ENCODE measurements around the gene SECTM1.

SECTM1 gene

DNA sequence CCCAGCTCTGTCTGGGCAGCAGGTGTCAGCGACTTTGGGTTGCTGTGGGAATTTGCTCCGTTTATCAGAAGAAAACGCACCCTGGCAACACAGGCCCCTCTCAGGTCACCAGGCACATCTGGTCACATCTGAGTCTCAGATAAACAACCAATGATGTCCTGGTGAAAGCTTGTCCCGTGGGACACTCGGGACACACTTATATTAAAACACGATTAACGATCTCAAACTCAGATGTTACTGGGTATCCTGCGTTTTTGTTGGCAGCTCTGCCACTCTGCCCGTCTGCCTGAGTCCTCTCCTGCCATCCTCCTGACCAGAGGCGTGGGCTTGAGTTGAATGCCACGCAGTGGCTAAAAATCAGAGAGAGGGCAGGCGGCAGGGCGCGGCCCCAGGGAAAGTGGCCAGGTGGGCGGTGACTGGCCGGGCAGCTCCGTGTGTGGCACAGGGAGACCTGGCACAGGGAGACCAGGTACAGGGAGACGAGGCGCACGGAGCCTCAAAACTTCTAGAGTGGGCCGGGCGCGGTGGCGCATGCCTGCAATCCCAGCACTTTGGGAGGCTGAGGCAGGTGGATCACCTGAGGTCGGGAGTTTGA is 2.1 kb downstream of the SECTM1 start:
- Histone ChIP-seq H3K36me3 (ENCODE audit: low read length) (no peaks in the 10 kb centered on the region), H3K9ac (ENCODE audit: low read length) (no peak overlapping the region), H3F3A (ENCODE audit: insufficient read depth) (no peaks in the 10 kb centered on the region), H4K20me1 (ENCODE audit: low read depth, low read length) (no peaks in the 10 kb centered on the region), H3K4me2 (ENCODE audit: low read depth, low read length, poor library complexity, severe bottlenecking) (no peak overlapping the region), H3K9me2 (replicated peaks; ENCODE audit: insufficient read depth, low read length) (no peaks in the 10 kb centered on the region), H3K27ac (ENCODE audit: low read depth, low read length) (no peak overlapping the region), H3K79me2 (ENCODE audit: insufficient read depth, low read length) (no peaks in the 10 kb centered on the region), H2AFZ (ENCODE audit: low read depth, low read length, severe bottlenecking) (no peak overlapping the region), H3K4me3 (ENCODE audit: insufficient read depth, low read length, poor library complexity, severe bottlenecking) (no peak overlapping the region), H3K9me3 (ENCODE audit: insufficient read depth, low read length) (no peaks in the 10 kb centered on the region), H3K27me3 (ENCODE audit: low read length) (no peaks in the 10 kb centered on the region)
- no peak for TF ChIP-seq EZH2phosphoT487 (conservative IDR thresholded peaks at IDR 0.05; ENCODE audit: low read length)
- TF ChIP-seq, protein P1, sequence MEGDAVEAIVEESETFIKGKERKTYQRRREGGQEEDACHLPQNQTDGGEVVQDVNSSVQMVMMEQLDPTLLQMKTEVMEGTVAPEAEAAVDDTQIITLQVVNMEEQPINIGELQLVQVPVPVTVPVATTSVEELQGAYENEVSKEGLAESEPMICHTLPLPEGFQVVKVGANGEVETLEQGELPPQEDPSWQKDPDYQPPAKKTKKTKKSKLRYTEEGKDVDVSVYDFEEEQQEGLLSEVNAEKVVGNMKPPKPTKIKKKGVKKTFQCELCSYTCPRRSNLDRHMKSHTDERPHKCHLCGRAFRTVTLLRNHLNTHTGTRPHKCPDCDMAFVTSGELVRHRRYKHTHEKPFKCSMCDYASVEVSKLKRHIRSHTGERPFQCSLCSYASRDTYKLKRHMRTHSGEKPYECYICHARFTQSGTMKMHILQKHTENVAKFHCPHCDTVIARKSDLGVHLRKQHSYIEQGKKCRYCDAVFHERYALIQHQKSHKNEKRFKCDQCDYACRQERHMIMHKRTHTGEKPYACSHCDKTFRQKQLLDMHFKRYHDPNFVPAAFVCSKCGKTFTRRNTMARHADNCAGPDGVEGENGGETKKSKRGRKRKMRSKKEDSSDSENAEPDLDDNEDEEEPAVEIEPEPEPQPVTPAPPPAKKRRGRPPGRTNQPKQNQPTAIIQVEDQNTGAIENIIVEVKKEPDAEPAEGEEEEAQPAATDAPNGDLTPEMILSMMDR (IDR thresholded peaks at IDR 0.05; ENCODE audit: insufficient read depth, low read length, poor library complexity, severe bottlenecking) = no peak

DNA sequence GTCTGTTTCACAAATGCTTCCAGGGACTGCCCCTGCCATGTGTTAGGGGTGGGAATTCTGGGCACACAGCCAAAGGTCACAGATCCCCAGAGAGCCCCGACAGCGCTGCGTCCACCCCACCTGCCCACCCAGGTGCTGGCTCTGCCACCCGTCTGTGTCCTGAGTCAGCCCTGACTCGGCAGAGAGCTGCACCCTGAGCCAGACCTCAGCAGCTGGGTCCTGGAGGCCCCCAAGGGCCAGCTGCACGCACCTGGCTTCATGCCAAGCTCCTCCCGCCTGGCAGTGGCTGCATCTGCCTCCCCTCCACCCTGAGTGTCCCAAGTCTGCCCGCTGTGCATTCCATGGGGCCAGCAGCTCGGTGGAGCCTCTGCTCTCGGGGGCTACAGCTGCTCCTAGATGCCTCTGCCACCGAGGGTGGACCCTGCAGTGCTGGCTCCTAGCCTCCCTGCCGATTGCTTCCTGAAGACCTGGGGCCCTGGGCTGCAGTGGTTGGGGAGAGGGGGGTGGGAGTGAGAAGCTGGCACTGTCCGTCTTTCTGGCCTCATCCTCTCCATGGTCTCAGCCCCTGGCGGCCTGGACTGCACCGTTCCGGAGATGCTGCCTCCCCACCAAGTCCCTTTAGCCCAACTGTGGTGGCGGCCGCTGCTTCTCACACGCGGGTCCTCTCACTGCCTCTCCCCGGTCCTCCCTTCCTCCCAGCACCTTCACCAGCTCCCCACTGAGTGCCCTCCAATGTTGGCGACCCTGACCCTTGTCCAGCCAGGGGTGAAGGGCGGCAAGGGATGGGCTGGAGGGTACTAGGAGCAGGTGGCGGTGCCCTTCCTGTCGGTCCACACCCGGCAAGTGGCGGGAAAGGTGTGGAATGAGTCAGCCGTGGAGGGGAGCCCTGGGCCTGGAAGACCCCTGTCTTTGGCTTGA is 3.0 kb downstream of the SECTM1 start:
- no peak for TF ChIP-seq EZH2phosphoT487 (conservative IDR thresholded peaks at IDR 0.05; ENCODE audit: low read length)
- TF ChIP-seq, protein P1 (IDR thresholded peaks at IDR 0.05; ENCODE audit: insufficient read depth, low read length, poor library complexity, severe bottlenecking) = no peak
- Histone ChIP-seq H3F3A (ENCODE audit: insufficient read depth) (no peaks in the 10 kb centered on the region), H3K4me2 (ENCODE audit: low read depth, low read length, poor library complexity, severe bottlenecking) (no peak overlapping the region), H3K9ac (ENCODE audit: low read length) (no peak overlapping the region), H2AFZ (ENCODE audit: low read depth, low read length, severe bottlenecking) (no peak overlapping the region), H3K27ac (ENCODE audit: low read depth, low read length) (no peak overlapping the region), H3K4me3 (ENCODE audit: insufficient read depth, low read length, poor library complexity, severe bottlenecking) (no peak overlapping the region), H3K27me3 (ENCODE audit: low read length) (no peaks in the 10 kb centered on the region), H3K9me2 (replicated peaks; ENCODE audit: insufficient read depth, low read length) (no peaks in the 10 kb centered on the region), H4K20me1 (ENCODE audit: low read depth, low read length) (no peaks in the 10 kb centered on the region), H3K9me3 (ENCODE audit: insufficient read depth, low read length) (no peaks in the 10 kb centered on the region), H3K36me3 (ENCODE audit: low read length) (no peaks in the 10 kb centered on the region), H3K79me2 (ENCODE audit: insufficient read depth, low read length) (no peaks in the 10 kb centered on the region)

DNA sequence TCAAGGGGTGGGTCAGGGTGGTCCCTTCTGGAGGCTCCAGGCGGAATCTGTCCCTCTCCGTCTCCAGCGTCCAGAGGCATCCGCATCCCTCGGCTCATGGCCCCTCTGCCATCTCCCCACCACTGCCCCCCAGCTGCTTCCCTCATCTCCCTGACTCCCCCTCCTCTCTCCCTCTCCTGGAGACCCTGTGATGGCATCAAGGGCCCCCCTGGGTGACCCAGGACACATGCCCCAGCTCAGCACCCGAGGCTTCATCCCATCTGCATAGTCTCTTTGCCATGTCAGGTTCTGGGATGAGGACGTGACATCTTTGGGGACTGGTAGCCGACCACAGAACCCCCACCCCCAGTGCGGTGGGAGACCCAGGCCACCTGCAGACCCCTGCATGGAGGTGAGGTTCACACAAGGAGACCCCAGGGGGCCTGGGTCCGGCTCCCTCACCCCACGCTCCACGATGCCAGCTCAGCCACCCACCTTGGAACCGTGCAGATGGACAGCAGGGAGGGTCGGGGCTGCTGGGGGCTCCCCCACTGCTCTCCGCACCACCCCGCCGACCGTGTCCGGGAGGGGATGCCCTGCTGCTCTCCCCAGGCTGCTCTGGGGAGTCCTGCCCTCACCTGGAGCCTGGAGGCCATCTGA is 3.8 kb downstream of the SECTM1 start:
- Histone ChIP-seq H2AFZ (ENCODE audit: low read depth, low read length, severe bottlenecking) (no peak overlapping the region), H3F3A (ENCODE audit: insufficient read depth) (no peaks in the 10 kb centered on the region), H3K79me2 (ENCODE audit: insufficient read depth, low read length) (no peaks in the 10 kb centered on the region), H3K36me3 (ENCODE audit: low read length) (no peaks in the 10 kb centered on the region), H3K4me2 (ENCODE audit: low read depth, low read length, poor library complexity, severe bottlenecking) (no peak overlapping the region), H3K9ac (ENCODE audit: low read length) (no peak overlapping the region), H4K20me1 (ENCODE audit: low read depth, low read length) (no peaks in the 10 kb centered on the region), H3K9me3 (ENCODE audit: insufficient read depth, low read length) (no peaks in the 10 kb centered on the region), H3K27me3 (ENCODE audit: low read length) (no peaks in the 10 kb centered on the region), H3K9me2 (replicated peaks; ENCODE audit: insufficient read depth, low read length) (no peaks in the 10 kb centered on the region), H3K4me3 (ENCODE audit: insufficient read depth, low read length, poor library complexity, severe bottlenecking) (no peak overlapping the region), H3K27ac (ENCODE audit: low read depth, low read length) (no peak overlapping the region)
- TF ChIP-seq, protein P1 (IDR thresholded peaks at IDR 0.05; ENCODE audit: insufficient read depth, low read length, poor library complexity, severe bottlenecking) = no peak
- no peak for TF ChIP-seq EZH2phosphoT487 (conservative IDR thresholded peaks at IDR 0.05; ENCODE audit: low read length)
